GM08714 (cell line): ENCODE measurements around the gene KDM5A.
"Not testable (repeated sequence)": the region's sequence is repeated elsewhere in the genome, so short reads cannot be mapped to it uniquely, and the experiment has no call there.

Experiments
- H3K4me3 ChIP-seq: fragments of 200-500 bp; sonication (Bioruptor generic); 2 replicates; pipeline ENCODE4 v1.5.1; 2014; ENCODE audit warnings: mild to moderate bottlenecking, low read length, inconsistent platforms
- ZNF274 ChIP-seq: IDR thresholded peaks from 2 replicates; pipeline ENCODE4 v1.6.1; 2012; ENCODE audit warnings: mild to moderate bottlenecking, low read depth, low read length

The KDM5A gene

GRCh38 chr12:356276-356988, 32.7 kb downstream of the KDM5A start:
- TF ChIP-seq ZNF274 = no peak

GRCh38 chr12:351197-351596, 37.9 kb downstream of the KDM5A start:
- not testable (repeated sequence) for H3K4me3 ChIP-seq

More at GRCh38 chr12:356276-356988, 32.7 kb downstream of the KDM5A start:
- H3K4me3 ChIP-seq = no peak overlapping the region

- not testable (repeated sequence) for H3K4me3 ChIP-seq
Measured at GRCh38 chr12:349625-350024, 39.5 kb downstream of the KDM5A start.

GRCh38 chr12:343036-343435, 46.1 kb downstream of the KDM5A start:
- H3K4me3 ChIP-seq = not testable (repeated sequence)

- TF ChIP-seq ZNF274 = no peak
- H3K4me3 ChIP-seq = no peak overlapping the region
Measured at GRCh38 chr12:337039-337438, 52.1 kb downstream of the KDM5A start.

GRCh38 chr12:334125-334524, 55.0 kb downstream of the KDM5A start:
- TF ChIP-seq ZNF274 = no peak
- H3K4me3 ChIP-seq = no peak overlapping the region

GRCh38 chr12:332581-333205, 56.4 kb downstream of the KDM5A start:
- no peak for TF ChIP-seq ZNF274
- H3K4me3 ChIP-seq = no peak overlapping the region

- no peak overlapping the region for H3K4me3 ChIP-seq
- TF ChIP-seq ZNF274 = no peak
Measured at GRCh38 chr12:331287-331686, 57.8 kb downstream of the KDM5A start.

- no peak for TF ChIP-seq ZNF274
- H3K4me3 ChIP-seq = no peak overlapping the region
Measured at GRCh38 chr12:325906-326305, 63.2 kb downstream of the KDM5A start.

- no peak for TF ChIP-seq ZNF274
- H3K4me3 ChIP-seq = no peak overlapping the region
Measured at GRCh38 chr12:323507-323906, 65.6 kb downstream of the KDM5A start.

GRCh38 chr12:321606-322326, 67.4 kb downstream of the KDM5A start:
- TF ChIP-seq ZNF274 = no peak
- no peak overlapping the region for H3K4me3 ChIP-seq

- H3K4me3 ChIP-seq = no peak overlapping the region
- TF ChIP-seq ZNF274 = no peak
Measured at GRCh38 chr12:318759-319515, 70.2 kb downstream of the KDM5A start.

- no peak for TF ChIP-seq ZNF274
- H3K4me3 ChIP-seq = no peak overlapping the region
Measured at GRCh38 chr12:308511-308910, 80.6 kb downstream of the KDM5A start.

- H3K4me3 ChIP-seq = no peak overlapping the region
- no peak for TF ChIP-seq ZNF274
Measured at GRCh38 chr12:307406-307805, 81.7 kb downstream of the KDM5A start.

GRCh38 chr12:304805-305204, 84.3 kb downstream of the KDM5A start:
- H3K4me3 ChIP-seq = no peak overlapping the region
- TF ChIP-seq ZNF274 = no peak

GRCh38 chr12:302766-303165, 86.4 kb downstream of the KDM5A start:
- H3K4me3 ChIP-seq = not testable (repeated sequence)

- H3K4me3 ChIP-seq = not testable (repeated sequence)
Measured at GRCh38 chr12:300166-300565, 89.0 kb downstream of the KDM5A start.

- not testable (repeated sequence) for H3K4me3 ChIP-seq
Measured at GRCh38 chr12:299511-299910, 89.6 kb downstream of the KDM5A start.

GRCh38 chr12:298059-298458, 91.1 kb downstream of the KDM5A start:
- not testable (repeated sequence) for H3K4me3 ChIP-seq
